ENCODE data around the gene CLN6.
"Not testable (repeated sequence)": the region's sequence is repeated elsewhere in the genome, so short reads cannot be mapped to it uniquely, and the experiment has no call there.

Gene CLN6

GRCh38 chr15:68224108-68224507 is 5.4 kb downstream of the CLN6 start:
- DNase-seq (ENCODE audit: low read depth, low spot score) = no peak

GRCh38 chr15:68223171-68223570 is 6.4 kb downstream of the CLN6 start:
- no peak for DNase-seq (ENCODE audit: low read depth, low spot score)

DNA sequence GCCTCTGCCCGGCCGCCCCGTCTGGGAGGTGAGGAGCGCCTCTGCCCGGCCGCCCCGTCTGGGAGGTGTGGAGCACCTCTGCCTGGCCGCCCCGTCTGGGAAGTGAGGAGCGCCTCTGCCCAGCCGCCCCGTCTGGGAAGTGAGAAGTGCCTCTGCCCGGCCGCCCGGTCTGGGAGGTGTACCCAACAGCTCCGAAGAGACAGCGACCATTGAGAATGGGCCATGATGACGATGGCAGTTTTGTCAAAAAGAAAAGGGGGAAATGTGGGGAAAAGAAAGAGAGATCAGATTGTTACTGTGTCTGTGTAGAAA is 7.1 kb downstream of the CLN6 start:
- not testable (repeated sequence) for DNase-seq (ENCODE audit: low read depth, low spot score)

DNA sequence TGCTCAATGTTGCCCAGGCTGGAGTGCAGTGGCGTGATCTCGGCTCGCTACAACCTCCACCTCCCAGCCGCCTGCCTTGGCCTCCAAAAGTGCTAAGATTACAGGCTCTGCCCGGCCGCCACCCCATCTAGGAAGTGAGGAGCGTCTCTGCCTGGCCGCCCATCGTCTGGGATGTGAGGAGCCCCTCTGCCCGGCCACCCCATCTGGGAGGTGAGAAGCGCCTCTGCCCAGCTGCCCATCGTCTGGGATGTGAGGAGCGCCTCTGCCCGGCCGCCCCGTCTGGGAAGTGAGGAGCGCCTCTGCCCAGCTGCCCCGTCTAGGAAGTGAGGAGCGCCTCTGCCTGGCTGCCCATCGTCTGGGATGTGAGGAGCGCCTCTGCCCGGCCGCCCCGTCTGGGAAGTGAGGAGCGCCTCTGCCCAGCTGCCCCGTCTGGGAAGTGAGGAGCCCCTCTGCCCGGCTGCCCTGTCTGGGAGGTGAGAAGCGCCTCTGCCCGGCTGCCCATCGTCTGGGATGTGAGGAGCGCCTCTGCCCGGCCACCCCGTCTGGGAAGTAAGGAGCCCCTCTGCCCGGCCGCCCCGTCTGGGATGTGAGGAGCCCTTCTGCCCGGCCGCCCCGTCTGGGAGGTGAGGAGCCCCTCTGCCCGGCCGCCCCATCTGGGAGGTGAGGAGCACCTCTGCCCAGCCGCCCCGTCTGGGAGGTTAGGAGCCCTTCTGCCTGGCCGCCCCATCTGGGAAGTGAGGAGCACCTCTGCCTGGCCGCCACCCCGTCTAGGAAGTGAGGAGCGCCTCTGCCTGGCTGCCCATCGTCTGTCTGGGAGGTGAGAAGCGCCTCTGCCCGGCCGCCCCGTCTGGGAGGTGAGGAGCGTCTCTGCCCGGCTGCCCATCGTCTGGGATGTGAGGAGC is 7.7 kb downstream of the CLN6 start:
- not testable (repeated sequence) for DNase-seq (ENCODE audit: low read depth, low spot score)

- no peak for DNase-seq (ENCODE audit: low read depth, low spot score)
These were observed 8.6 kb downstream of the CLN6 start for GRCh38 chr15:68220967-68221366.

GRCh38 chr15:68220489-68220888 is 9.0 kb downstream of the CLN6 start:
- no peak for DNase-seq (ENCODE audit: low read depth, low spot score)

GRCh38 chr15:68218847-68219798 is 10.4 kb downstream of the CLN6 start:
- DNase-seq (ENCODE audit: low read depth, low spot score) = no peak

DNA sequence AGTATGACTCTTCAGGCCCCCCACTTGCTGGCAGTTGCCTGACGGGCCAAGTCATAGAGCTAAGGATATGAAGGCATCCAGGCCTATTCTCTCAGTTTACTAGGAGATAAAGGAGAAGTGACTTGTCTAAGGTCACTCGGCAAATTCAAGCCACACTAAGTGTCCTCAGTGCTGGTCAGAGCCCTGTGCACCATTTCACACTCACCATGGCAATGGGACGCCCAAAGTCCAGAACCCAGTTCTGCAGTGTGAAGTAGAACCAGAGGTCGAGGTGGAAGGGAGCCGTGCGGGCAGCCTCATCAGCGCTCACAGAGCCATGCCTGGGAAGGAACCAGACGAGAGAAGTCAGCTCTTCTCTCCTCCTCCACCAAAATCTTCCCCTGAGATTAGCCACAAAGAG is 11.2 kb downstream of the CLN6 start:
- no peak for DNase-seq (ENCODE audit: low read depth, low spot score)

- no peak for DNase-seq (ENCODE audit: low read depth, low spot score)
These were observed 12.2 kb downstream of the CLN6 start for GRCh38 chr15:68217341-68217740.

DNA sequence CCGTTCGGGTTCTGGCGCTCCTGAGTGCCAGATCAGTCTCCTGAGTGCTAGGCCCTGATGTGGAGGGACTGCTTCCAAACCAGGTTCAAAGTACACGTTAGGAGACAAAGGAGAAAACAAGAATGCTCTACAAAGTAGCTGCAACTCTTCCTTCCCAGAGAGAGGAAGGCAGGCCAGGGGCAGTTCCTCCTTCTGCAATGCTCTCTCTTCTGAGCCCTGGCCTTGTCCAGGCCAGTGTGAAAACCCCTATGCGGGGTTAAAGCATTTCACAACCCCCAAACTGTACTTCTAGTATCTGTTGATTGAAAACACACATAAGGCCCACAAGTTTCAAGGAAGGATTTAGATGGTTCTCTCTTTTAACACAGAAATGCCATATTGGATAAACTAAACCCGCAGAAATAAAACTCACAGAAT is 14.7 kb downstream of the CLN6 start:
- no peak for DNase-seq (ENCODE audit: low read depth, low spot score)

GRCh38 chr15:68213991-68214837 is 15.3 kb downstream of the CLN6 start:
- DNase-seq (ENCODE audit: low read depth, low spot score) = no peak

- not testable (repeated sequence) for DNase-seq (ENCODE audit: low read depth, low spot score)
These were observed 16.1 kb downstream of the CLN6 start for GRCh38 chr15:68213491-68213845.

DNA sequence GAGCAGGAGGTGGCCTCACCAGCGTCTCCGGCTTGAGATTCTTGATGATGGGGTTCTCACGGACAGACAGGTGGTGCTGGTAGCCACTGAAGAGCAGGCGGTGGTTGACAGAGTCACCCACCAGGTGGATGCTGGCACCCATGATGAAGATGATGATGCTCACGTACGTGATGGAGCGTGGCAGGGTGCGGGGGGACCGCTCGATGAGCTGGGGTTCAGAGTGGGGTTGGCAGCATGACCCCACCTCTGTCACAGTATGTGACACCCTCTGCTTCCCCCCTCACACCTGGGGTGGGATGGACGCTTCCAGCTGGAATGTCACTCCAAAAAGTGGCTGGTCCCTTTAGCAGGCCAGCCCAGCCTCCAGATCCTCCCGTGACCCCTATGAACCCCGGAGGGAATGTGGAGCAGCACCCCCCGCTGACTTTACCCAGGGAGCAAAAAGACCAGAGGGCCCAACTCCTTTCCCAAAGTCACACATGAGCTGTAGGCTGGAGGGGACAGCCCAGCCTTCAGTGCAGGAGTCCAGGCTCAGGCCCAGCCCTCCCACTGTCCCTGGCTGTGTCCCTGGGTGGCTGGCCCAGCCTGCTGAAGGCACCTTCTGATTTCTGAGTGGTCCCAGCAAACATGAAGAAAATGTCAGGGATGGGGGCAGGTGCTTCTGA is 17.7 kb downstream of the CLN6 start:
- DNase-seq (ENCODE audit: low read depth, low spot score) = no peak

GRCh38 chr15:68210821-68211655 is 18.5 kb downstream of the CLN6 start:
- no peak for DNase-seq (ENCODE audit: low read depth, low spot score)

- DNase-seq (ENCODE audit: low read depth, low spot score) = no peak
These were observed 19.1 kb downstream of the CLN6 start for GRCh38 chr15:68210409-68210756.

- no peak for DNase-seq (ENCODE audit: low read depth, low spot score)
These were observed 19.7 kb downstream of the CLN6 start for GRCh38 chr15:68209735-68210408.

DNA sequence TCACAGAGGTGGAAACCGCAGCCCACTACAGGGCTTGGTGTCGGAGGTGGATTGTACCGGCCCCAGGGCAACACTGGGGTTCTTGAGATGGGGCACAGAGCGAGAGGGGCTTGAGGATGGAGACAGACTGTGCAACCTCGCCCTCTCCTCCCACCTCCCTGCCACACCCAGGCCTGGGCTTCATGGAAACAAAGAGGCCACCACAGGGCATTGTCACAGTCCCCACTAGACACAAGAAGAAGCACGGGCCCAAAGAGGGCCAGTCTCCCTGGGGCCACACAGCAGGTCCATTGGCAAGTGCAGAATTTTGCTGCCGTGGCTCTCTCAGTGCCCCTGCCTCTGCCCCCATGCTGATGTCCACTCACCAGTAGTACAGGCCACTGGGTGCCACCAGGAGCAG is 20.3 kb downstream of the CLN6 start:
- no peak for DNase-seq (ENCODE audit: low read depth, low spot score)

GRCh38 chr15:68208636-68209240 is 20.8 kb downstream of the CLN6 start:
- DNase-seq (ENCODE audit: low read depth, low spot score) = no peak

GRCh38 chr15:68208136-68208535 is 21.4 kb downstream of the CLN6 start:
- DNase-seq (ENCODE audit: low read depth, low spot score) = no peak
